ENCODE measurements around the gene TPCN2. TPM values are rescaled to one million over a fixed set of nuclear protein-coding genes. Genes with fewer than 3 reads are reported as not detected.

The TPCN2 gene
- polyA plus RNA-seq, 3 donors: 12.1 to 14.2 (median 13.6) TPM

- no peak for DNase-seq (ENCODE audit: low read depth in 3 of 3, low spot score in 2 of 3)
These were observed 12.8 kb upstream of the TPCN2 start for GRCh38 chr11:69035946-69036340.

- DNase-seq (ENCODE audit: low read depth in 3 of 3, low spot score in 2 of 3): no peak
These were observed 11.7 kb upstream of the TPCN2 start for GRCh38 chr11:69037074-69037473.

GRCh38 chr11:69037544-69037943, 11.2 kb upstream of the TPCN2 start:
- no peak for DNase-seq (ENCODE audit: low read depth in 3 of 3, low spot score in 2 of 3)

DNA sequence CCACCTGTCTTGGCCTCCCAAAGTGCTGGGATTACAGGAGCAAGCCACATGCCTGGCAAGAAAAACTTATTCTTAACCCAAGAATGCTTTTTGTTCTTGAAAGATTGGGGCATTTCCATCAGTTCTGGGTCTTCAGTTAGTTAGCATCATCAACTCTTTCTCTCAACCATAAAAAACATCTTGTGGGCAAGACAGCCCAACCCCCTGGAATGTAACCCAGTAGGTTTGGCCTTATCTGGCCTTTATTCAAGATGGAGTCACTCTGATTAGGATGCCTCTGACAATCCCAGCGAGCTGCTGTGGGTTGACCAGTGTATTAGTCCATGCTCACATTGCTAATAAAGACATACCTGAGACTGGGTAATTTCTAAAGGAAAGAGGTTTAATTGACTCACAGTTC, 9.2 kb upstream of the TPCN2 start:
- DNase-seq (ENCODE audit: low read depth in 3 of 3, low spot score in 2 of 3): no peak

GRCh38 chr11:69040051-69040450, 8.7 kb upstream of the TPCN2 start:
- no peak for DNase-seq (ENCODE audit: low read depth in 3 of 3, low spot score in 2 of 3)

DNA sequence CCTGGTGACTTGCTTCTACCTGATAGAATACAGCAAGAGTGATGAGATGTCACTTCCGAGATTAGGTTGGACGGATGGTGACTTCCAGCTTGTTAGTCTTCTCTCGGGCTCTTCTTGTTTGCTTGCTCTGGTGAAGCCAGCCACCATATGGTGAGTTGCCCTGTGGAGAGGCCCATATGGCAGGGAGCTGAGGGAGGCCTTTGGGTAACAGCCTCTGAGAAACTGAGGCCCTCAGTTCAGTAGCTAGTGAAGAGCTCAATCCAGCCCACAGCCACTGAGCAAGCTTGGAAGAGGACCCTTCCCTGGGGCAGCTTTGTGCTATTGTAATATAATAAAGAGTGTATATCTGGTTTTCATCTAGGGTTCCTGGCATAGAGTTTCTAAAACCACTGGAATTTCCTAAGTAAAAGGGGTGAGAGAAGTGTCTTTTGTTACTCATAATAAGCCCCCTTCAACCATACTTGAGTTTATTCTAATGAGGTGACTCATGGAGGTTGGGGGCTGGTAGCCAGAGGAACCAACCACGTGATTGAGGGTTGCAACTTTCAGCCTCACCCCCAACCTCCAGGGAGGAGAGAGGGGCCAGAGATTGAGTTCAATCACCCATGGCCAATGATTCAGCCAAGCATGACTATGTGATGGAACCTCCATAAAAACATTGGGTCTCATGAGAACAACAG, 8.0 kb upstream of the TPCN2 start:
- no peak for DNase-seq (ENCODE audit: low read depth in 3 of 3, low spot score in 2 of 3)

GRCh38 chr11:69041516-69041915, 7.2 kb upstream of the TPCN2 start:
- DNase-seq (ENCODE audit: low read depth in 3 of 3, low spot score in 2 of 3): no peak

GRCh38 chr11:69044111-69045013, 4.4 kb upstream of the TPCN2 start:
- DNase-seq (ENCODE audit: low read depth in 3 of 3, low spot score in 2 of 3): peak in 2 of 3 donors; percentile 50 to 72

- DNase-seq (ENCODE audit: low read depth in 3 of 3, low spot score in 2 of 3): no peak
These were observed 570 bp upstream of the TPCN2 start for GRCh38 chr11:69048031-69048693.

DNA sequence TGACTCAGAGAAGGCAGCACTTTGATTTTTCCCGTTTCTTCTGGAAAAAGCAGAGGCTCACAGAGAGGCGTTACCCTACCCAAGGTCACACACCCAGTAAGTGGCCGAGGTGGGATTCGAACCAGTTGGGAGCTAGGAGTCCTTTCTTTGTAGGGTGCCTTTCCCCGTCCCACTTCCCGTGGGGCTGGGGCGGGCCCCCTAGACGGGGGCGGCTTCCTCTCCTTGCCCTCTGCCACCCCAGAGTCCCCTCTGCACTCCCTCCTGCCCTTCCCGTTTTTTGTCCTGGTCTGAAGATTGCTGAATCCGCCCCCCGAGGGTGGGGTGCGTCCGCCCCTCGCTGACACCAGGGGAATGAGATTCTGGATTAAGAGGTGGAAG, 747 bp downstream of the TPCN2 start:
- no peak for DNase-seq (ENCODE audit: low read depth in 3 of 3, low spot score in 2 of 3)

DNA sequence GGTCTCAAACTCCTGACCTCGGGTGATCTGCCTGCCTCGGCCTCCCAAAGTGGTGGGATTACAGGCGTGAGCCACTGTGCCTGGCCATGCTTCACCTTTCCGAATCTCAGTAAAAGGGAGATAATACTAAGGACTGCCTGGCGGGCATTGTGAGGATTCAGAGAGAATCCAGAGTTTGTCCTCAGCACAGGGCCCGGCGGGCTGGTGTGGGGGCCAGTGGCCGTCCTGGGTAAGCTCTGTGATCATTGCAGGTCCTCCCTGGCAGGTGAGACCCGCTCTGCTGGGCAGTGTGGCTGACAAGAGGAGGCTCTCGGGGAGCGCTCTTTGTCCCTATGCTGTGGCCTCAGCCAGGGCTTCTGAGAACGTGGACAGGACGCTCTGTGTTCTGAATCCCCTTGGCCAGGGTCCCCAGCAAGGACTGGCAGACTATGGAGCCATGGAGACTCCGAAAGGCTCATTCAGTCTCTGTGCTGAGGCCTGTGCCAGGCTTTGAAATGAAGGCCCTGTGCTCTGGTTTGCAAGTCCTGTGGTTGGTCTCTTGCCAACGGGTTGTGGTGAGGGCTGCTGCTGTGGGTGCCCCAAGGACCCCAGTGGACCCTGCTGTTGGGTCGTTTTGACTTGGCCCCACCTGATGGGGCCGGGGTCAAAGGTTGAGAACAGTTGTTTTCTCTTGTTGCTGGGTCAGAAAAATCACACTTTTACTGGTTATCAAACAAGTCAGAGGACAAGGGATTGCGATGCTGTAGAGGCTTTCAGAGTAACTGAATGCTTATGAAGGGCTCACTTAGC, 2.1 kb downstream of the TPCN2 start:
- no peak for DNase-seq (ENCODE audit: low read depth in 3 of 3, low spot score in 2 of 3)

GRCh38 chr11:69051381-69052342, 2.9 kb downstream of the TPCN2 start:
- no peak for DNase-seq (ENCODE audit: low read depth in 3 of 3, low spot score in 2 of 3)

GRCh38 chr11:69052343-69053168, 3.8 kb downstream of the TPCN2 start:
- DNase-seq (ENCODE audit: low read depth in 3 of 3, low spot score in 2 of 3): no peak

DNA sequence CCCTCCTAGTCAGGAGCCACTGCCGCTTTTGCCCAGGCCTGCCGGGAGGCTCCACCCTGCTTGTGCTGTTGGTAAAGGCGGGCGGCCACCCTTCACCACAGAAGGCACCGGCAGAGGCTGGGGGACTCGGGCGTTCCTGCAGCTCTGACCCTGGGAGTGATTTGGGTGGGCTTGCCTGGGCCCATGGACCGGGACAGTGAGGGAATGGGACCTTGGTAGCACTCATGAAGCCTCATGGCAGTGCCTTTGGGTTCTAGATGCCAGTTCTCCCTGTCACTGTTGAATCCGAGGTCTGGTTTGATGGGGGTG, 4.4 kb downstream of the TPCN2 start:
- no peak for DNase-seq (ENCODE audit: low read depth in 3 of 3, low spot score in 2 of 3)

DNA sequence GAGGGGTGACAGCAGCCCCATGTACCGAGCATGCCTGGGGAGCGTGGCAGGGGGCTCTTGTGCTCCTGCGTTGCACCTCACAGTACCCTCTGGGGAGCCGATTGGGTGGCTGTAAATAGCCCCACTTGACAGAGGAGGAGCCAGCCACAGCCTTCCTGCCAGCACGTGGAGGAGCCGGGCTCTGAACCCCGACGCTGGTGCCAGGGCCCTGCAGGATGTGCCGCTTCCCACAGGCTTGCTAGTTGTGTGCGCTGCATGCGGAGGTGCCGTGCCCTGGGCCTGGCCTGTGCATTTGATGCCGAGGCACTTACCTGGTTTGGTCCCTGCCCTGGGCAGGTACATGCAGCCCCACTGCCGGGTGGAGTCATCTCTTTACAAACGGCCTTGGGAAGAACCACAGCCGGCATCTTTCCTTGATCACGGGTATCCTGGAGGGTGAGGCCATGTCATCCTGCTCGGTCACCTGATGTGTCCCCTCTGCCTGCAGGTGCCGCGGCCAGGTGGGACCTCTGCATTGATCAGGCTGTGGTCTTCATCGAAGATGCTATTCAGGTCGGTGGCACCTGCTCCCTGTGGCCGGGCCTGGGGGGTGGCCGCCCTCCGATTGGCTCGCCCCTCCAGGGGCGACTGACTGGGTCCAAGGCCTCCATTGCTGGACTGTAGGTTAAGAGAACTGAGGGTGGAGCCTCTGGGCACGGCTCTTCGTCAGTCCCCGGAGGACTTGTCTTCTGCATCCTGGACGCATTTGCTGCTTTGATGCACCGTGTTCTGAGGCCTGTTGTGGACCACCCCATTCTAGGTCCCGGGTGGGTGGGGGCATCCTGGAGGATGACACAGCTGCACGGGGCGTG, 5.0 kb downstream of the TPCN2 start:
- no peak for DNase-seq (ENCODE audit: low read depth in 3 of 3, low spot score in 2 of 3)

GRCh38 chr11:69054397-69055211, 5.9 kb downstream of the TPCN2 start:
- no peak for DNase-seq (ENCODE audit: low read depth in 3 of 3, low spot score in 2 of 3)

GRCh38 chr11:69055212-69055586, 6.5 kb downstream of the TPCN2 start:
- no peak for DNase-seq (ENCODE audit: low read depth in 3 of 3, low spot score in 2 of 3)
